CD4-positive, alpha-beta memory T cell (primary cell): ENCODE data around the gene EFCAB11. TPM values are rescaled to one million over a fixed set of nuclear protein-coding genes. Genes with fewer than 3 reads are reported as not detected.

Experiments
- CTCF ChIA-PET: fragments of 350-600 bp; sonication (Branson Sonifier 250); formaldehyde crosslinking; loops from one replicate; lab custom pipeline; 2021; ENCODE audit warnings: inconsistent platforms; ENCODE audit not compliant: partially characterized antibody; lab: Charles Lee
- POLR2A ChIA-PET: fragments of 350-600 bp; sonication (Branson Sonifier 250); formaldehyde crosslinking; loops from one replicate; lab custom pipeline; 2021; ENCODE audit not compliant: partially characterized antibody; lab: Charles Lee
- DNase-seq, 5 donors: peaks; one replicate each; pipeline versions ENCODE4 v3.0.0 to v3.0.0-alpha.2; 2020 to 2022; ENCODE audit warnings: mixed read lengths in 1 of 5
- H3K27ac ChIP-seq: one replicate; pipeline ENCODE4 v1.7.0; 2013; ENCODE audit warnings: low read depth, low read length
- H3K27me3 ChIP-seq: 2 replicates; pipeline ENCODE4 v1.7.0; 2013; ENCODE audit warnings: mild to moderate bottlenecking, low read length, moderate library complexity; ENCODE audit not compliant: insufficient read depth
- H3K36me3 ChIP-seq: 2 replicates; pipeline ENCODE4 v1.7.0; 2013; ENCODE audit warnings: mild to moderate bottlenecking, low read length, moderate library complexity; ENCODE audit not compliant: insufficient read depth
- H3K4me1 ChIP-seq: 2 replicates; pipeline ENCODE4 v1.7.0; 2013; ENCODE audit warnings: mild to moderate bottlenecking, low read length, moderate library complexity; ENCODE audit not compliant: insufficient read depth
- H3K4me3 ChIP-seq, 2 donors: one replicate each; pipeline ENCODE4 v1.7.0; 2013; ENCODE audit warnings: low read length in 2 of 2, mild to moderate bottlenecking in 1 of 2
- H3K9me3 ChIP-seq, 2 donors: one replicate each; pipeline ENCODE4 v1.7.0; 2013; ENCODE audit warnings: low read length in 2 of 2, control low read depth in 1 of 2; ENCODE audit not compliant: control insufficient read depth in 1 of 2
- H3K27ac Mint-ChIP-seq, 7 donors: one replicate each; pipeline ENCODE4 v1.8.0; 2020 to 2021; ENCODE audit warnings: mixed read lengths in 7 of 7, mild to moderate bottlenecking in 6 of 7, inconsistent platforms in 3 of 7, moderate library complexity in 3 of 7
- H3K27me3 Mint-ChIP-seq, 2 donors: one replicate each; pipeline ENCODE4 v1.8.0; 2020 to 2021; ENCODE audit warnings: mixed read lengths in 2 of 2
- H3K36me3 Mint-ChIP-seq, 2 donors: one replicate each; pipeline ENCODE4 v1.8.0; 2020 to 2021; ENCODE audit warnings: mixed read lengths in 2 of 2, inconsistent platforms in 1 of 2, mild to moderate bottlenecking in 1 of 2
- H3K4me1 Mint-ChIP-seq, 4 donors: one replicate each; pipeline ENCODE4 v1.8.0; 2020 to 2021; ENCODE audit warnings: mixed read lengths in 4 of 4, mild to moderate bottlenecking in 1 of 4
- H3K4me3 Mint-ChIP-seq, 8 donors: one replicate each; pipeline ENCODE4 v1.8.0; 2020 to 2021; ENCODE audit warnings: mixed read lengths in 8 of 8, mild to moderate bottlenecking in 7 of 8, moderate library complexity in 6 of 8, inconsistent platforms in 3 of 8
- H3K9me3 Mint-ChIP-seq, 8 donors: one replicate each; pipeline ENCODE4 v1.8.0; 2020 to 2021; ENCODE audit warnings: mixed read lengths in 8 of 8, mild to moderate bottlenecking in 5 of 8, inconsistent platforms in 3 of 8, moderate library complexity in 1 of 8
- intact Hi-C: fragments of 100-400 bp; cut with micrococcal nuclease; formaldehyde crosslinking; loops from one replicate; pipeline ENCODE4 v1.15.1; 2023
- polyA plus RNA-seq, 2 donors: library from polyadenylated mRNA; unstranded; fragments of 300-500 nt; fragmentation: Illumina TruSeq; gene quantifications; one replicate each; pipeline ENCODE4 v1.2.3, GENCODE V29; 2021
- total RNA-seq, 2 experiments: library from RNA; stranded (reverse); gene quantifications; one replicate each; pipeline ENCODE4 v1.2.3, GENCODE V29; 2021

Gene EFCAB11
- total and polyA plus RNA-seq, 4 experiments from 2014 or later: 0.36 to 2.6 (median 1.9) TPM

GRCh38 chr14:89870316-89870715 is 84.2 kb downstream of the EFCAB11 start:
- H3K4me3 Mint-ChIP-seq: no peak overlapping the region
- CTCF ChIA-PET: no interaction called here
- H3K9me3 Mint-ChIP-seq: peaks cover 0 to 20% (median 18%) of the 10 kb centered on the region in 8 donors
- Histone ChIP-seq H3K4me3 (no peak overlapping the region), H3K4me1 (no peaks in the 10 kb centered on the region), H3K27ac (no peak overlapping the region), H3K27me3 (no peaks in the 10 kb centered on the region), H3K36me3 (no peaks in the 10 kb centered on the region), H3K9me3 (peaks cover 0 to 3% of the 10 kb centered on the region in 2 donors)
- no peaks in the 10 kb centered on the region for H3K4me1 Mint-ChIP-seq
- POLR2A ChIA-PET: no interaction called here
- H3K36me3 Mint-ChIP-seq: peaks cover 0 to 8% of the 10 kb centered on the region in 2 donors
- intact Hi-C loops: no loop called here
- peaks cover 0 to 1% of the 10 kb centered on the region in 2 donors for H3K27me3 Mint-ChIP-seq
- DNase-seq: no peak
- no peak overlapping the region for H3K27ac Mint-ChIP-seq

GRCh38 chr14:89869606-89870005 is 84.9 kb downstream of the EFCAB11 start:
- Mint-ChIP-seq H3K9me3 (peaks cover 0 to 18% (median 15%) of the 10 kb centered on the region in 8 donors), H3K36me3 (peaks cover 0 to 12% of the 10 kb centered on the region in 2 donors), H3K27me3 (peaks cover 0 to 1% of the 10 kb centered on the region in 2 donors), H3K4me3 (no peak overlapping the region), H3K4me1 (no peaks in the 10 kb centered on the region), H3K27ac (no peak overlapping the region)
- POLR2A ChIA-PET: no interaction called here
- H3K27me3 ChIP-seq: no peaks in the 10 kb centered on the region
- no peak for DNase-seq
- no peak overlapping the region for H3K27ac ChIP-seq
- CTCF ChIA-PET: no interaction called here
- peaks cover 0 to 3% of the 10 kb centered on the region in 2 donors for H3K9me3 ChIP-seq
- intact Hi-C loops: no loop called here
- no peaks in the 10 kb centered on the region for H3K36me3 ChIP-seq
- no peaks in the 10 kb centered on the region for H3K4me1 ChIP-seq
- H3K4me3 ChIP-seq: no peak overlapping the region

- no peak overlapping the region for H3K4me3 Mint-ChIP-seq
- H3K27me3 Mint-ChIP-seq: peaks cover 0 to 1% of the 10 kb centered on the region in 2 donors
- no peak overlapping the region for H3K4me3 ChIP-seq
- no peak overlapping the region for H3K27ac ChIP-seq
- ChIA-PET CTCF (no interaction called here), POLR2A (no interaction called here)
- intact Hi-C loops: no loop called here
- no peak for DNase-seq
- no peaks in the 10 kb centered on the region for H3K36me3 ChIP-seq
- H3K9me3 ChIP-seq: peaks cover 0 to 3% of the 10 kb centered on the region in 2 donors
- no peak overlapping the region for H3K27ac Mint-ChIP-seq
- no peaks in the 10 kb centered on the region for H3K4me1 ChIP-seq
- H3K4me1 Mint-ChIP-seq: no peaks in the 10 kb centered on the region
- H3K36me3 Mint-ChIP-seq: peaks cover 0 to 14% of the 10 kb centered on the region in 2 donors
- H3K27me3 ChIP-seq: no peaks in the 10 kb centered on the region
- peaks cover 0 to 21% (median 8%) of the 10 kb centered on the region in 8 donors for H3K9me3 Mint-ChIP-seq
Observed at GRCh38 chr14:89866458-89866857, 88.1 kb downstream of the EFCAB11 start.

GRCh38 chr14:89865153-89865552 is 89.4 kb downstream of the EFCAB11 start:
- H3K9me3 ChIP-seq: peaks cover 0 to 3% of the 10 kb centered on the region in 2 donors
- Mint-ChIP-seq H3K4me1 (no peaks in the 10 kb centered on the region), H3K4me3 (no peak overlapping the region), H3K27me3 (peaks cover 0 to 1% of the 10 kb centered on the region in 2 donors), H3K9me3 (peaks cover 0 to 21% (median 9%) of the 10 kb centered on the region in 8 donors), H3K36me3 (peaks cover 0 to 20% of the 10 kb centered on the region in 2 donors), H3K27ac (no peak overlapping the region)
- ChIA-PET CTCF (no interaction called here), POLR2A (no interaction called here)
- no peak overlapping the region for H3K4me3 ChIP-seq
- H3K27me3 ChIP-seq: no peaks in the 10 kb centered on the region
- no peaks in the 10 kb centered on the region for H3K36me3 ChIP-seq
- intact Hi-C loops: no loop called here
- no peak for DNase-seq
- H3K27ac ChIP-seq: no peak overlapping the region
- H3K4me1 ChIP-seq: no peaks in the 10 kb centered on the region

- peaks cover 0 to 1% of the 10 kb centered on the region in 2 donors for H3K27me3 Mint-ChIP-seq
- no peak overlapping the region for H3K27ac Mint-ChIP-seq
- intact Hi-C loops: no loop called here
- H3K9me3 Mint-ChIP-seq: peaks cover 0 to 14% (median 7%) of the 10 kb centered on the region in 8 donors
- H3K27ac ChIP-seq: no peak overlapping the region
- H3K4me3 Mint-ChIP-seq: no peak overlapping the region
- no peaks in the 10 kb centered on the region for H3K27me3 ChIP-seq
- POLR2A ChIA-PET: no interaction called here
- no peak overlapping the region for H3K4me3 ChIP-seq
- H3K4me1 ChIP-seq: no peaks in the 10 kb centered on the region
- H3K9me3 ChIP-seq: no peaks in the 10 kb centered on the region
- CTCF ChIA-PET: no interaction called here
- H3K36me3 ChIP-seq: no peaks in the 10 kb centered on the region
- no peaks in the 10 kb centered on the region for H3K4me1 Mint-ChIP-seq
- DNase-seq: no peak
- peaks cover 0 to 20% of the 10 kb centered on the region in 2 donors for H3K36me3 Mint-ChIP-seq
Observed at GRCh38 chr14:89862856-89863255, 91.7 kb downstream of the EFCAB11 start.

- no peaks in the 10 kb centered on the region for H3K4me1 ChIP-seq
- Mint-ChIP-seq H3K27ac (no peak overlapping the region), H3K9me3 (peaks cover 0 to 9% (median 4%) of the 10 kb centered on the region in 8 donors), H3K4me1 (no peaks in the 10 kb centered on the region), H3K4me3 (no peak overlapping the region), H3K36me3 (peaks cover 0 to 17% of the 10 kb centered on the region in 2 donors), H3K27me3 (peaks cover 0 to 1% of the 10 kb centered on the region in 2 donors)
- POLR2A ChIA-PET: no interaction called here
- CTCF ChIA-PET: no interaction called here
- intact Hi-C loops: no loop called here
- no peaks in the 10 kb centered on the region for H3K9me3 ChIP-seq
- DNase-seq: no peak
- no peaks in the 10 kb centered on the region for H3K36me3 ChIP-seq
- H3K4me3 ChIP-seq: no peak overlapping the region
- H3K27ac ChIP-seq: no peak overlapping the region
- no peaks in the 10 kb centered on the region for H3K27me3 ChIP-seq
Observed at GRCh38 chr14:89861630-89862029, 92.9 kb downstream of the EFCAB11 start.

GRCh38 chr14:89858089-89858488 is 96.4 kb downstream of the EFCAB11 start:
- no peaks in the 10 kb centered on the region for H3K27me3 ChIP-seq
- ChIA-PET POLR2A (no interaction called here), CTCF (no interaction called here)
- no peaks in the 10 kb centered on the region for H3K4me1 ChIP-seq
- Mint-ChIP-seq H3K4me1 (no peaks in the 10 kb centered on the region), H3K27ac (no peak overlapping the region), H3K27me3 (no peaks in the 10 kb centered on the region), H3K9me3 (peaks cover 0 to 9% (median 4%) of the 10 kb centered on the region in 8 donors), H3K36me3 (peaks cover 0 to 12% of the 10 kb centered on the region in 2 donors), H3K4me3 (no peak overlapping the region)
- no peak for DNase-seq
- intact Hi-C loops: no loop called here
- H3K4me3 ChIP-seq: no peak overlapping the region
- no peak overlapping the region for H3K27ac ChIP-seq
- H3K36me3 ChIP-seq: no peaks in the 10 kb centered on the region
- no peaks in the 10 kb centered on the region for H3K9me3 ChIP-seq
